IMR-90 (cell line): ENCODE measurements around the gene FKBP4. TPM values are rescaled to one million over a fixed set of nuclear protein-coding genes. Genes with fewer than 3 reads are reported as not detected.
A peak's percentile ranks its signal among the peaks of the same experiment; 100 is the strongest.

Experiments
- ATAC-seq: fragments of 200-7000 bp; cut with Tn5 transposase; 2 replicates; pipeline ENCODE4 v1.9.1; 2020; ENCODE audit warnings: low read depth, mild to moderate bottlenecking, moderate library complexity
- BruUV-seq: library from RNA; stranded (reverse); fragments of 400-500 nt; replicated peaks from 2 replicates; lab custom pipeline; 2021; lab: Mats Ljungman, UMichigan
- CTCF ChIA-PET: fragments of 300-600 bp; formaldehyde crosslinking; extraction: SDS; loops from one replicate; lab custom pipeline; 2021; ENCODE audit warnings: antibody characterized with exemption; lab: Yijun Ruan, JAX
- POLR2A ChIA-PET: fragments of 300-600 bp; sonication (Branson Sonifier 250); formaldehyde crosslinking; loops from one replicate; lab custom pipeline; 2022; ENCODE audit warnings: antibody characterized with exemption; ENCODE audit not compliant: unreplicated experiment; lab: Charles Lee
- DNase-seq: peaks from one replicate; pipeline ENCODE4 v3.0.0; 2013
- H2AFZ ChIP-seq: replicated peaks from 2 replicates; pipeline ENCODE3; 2013; ENCODE audit warnings: low read length, mild to moderate bottlenecking; ENCODE audit not compliant: poor library complexity
- H2AK5ac ChIP-seq: 2 replicates; pipeline ENCODE4 v1.6.1; 2013; ENCODE audit warnings: low read depth, low read length, inconsistent platforms
- H2AK9ac ChIP-seq: replicated peaks from 2 replicates; pipeline ENCODE3; 2013; ENCODE audit warnings: mild to moderate bottlenecking, low read depth, low read length, moderate library complexity; ENCODE audit not compliant: poor library complexity
- H2BK120ac ChIP-seq: 2 replicates; pipeline ENCODE4 v1.6.1; 2013; ENCODE audit warnings: low read depth, low read length, inconsistent platforms
- H2BK15ac ChIP-seq: 3 replicates; pipeline ENCODE4 v1.6.1; 2013; ENCODE audit warnings: low read depth, low read length, inconsistent platforms
- H2BK20ac ChIP-seq: 2 replicates; pipeline ENCODE4 v1.6.1; 2013; ENCODE audit warnings: low read depth, mild to moderate bottlenecking, inconsistent platforms, low read length, moderate library complexity
- H2BK5ac ChIP-seq: 2 replicates; pipeline ENCODE4 v1.6.1; 2013; ENCODE audit warnings: mild to moderate bottlenecking, low read depth, low read length, inconsistent platforms; ENCODE audit not compliant: poor library complexity, severe bottlenecking
- H3K14ac ChIP-seq: replicated peaks from 2 replicates; pipeline ENCODE4 v1.6.1; 2013; ENCODE audit warnings: low read depth, low read length, inconsistent platforms
- H3K18ac ChIP-seq: 2 replicates; pipeline ENCODE4 v1.6.1; 2013; ENCODE audit warnings: low read depth, low read length, control low read depth
- H3K23ac ChIP-seq: 2 replicates; pipeline ENCODE4 v1.6.1; 2013; ENCODE audit warnings: low read depth, low read length, inconsistent platforms
- H3K27ac ChIP-seq: 2 replicates; pipeline ENCODE4 v1.5.1; 2013; ENCODE audit warnings: mild to moderate bottlenecking, control low read depth, low read length; ENCODE audit not compliant: insufficient read depth
- H3K27me3 ChIP-seq: 2 replicates; pipeline ENCODE4 v1.6.1; 2013; ENCODE audit warnings: low read length; ENCODE audit not compliant: control insufficient read depth, insufficient read depth
- H3K36me3 ChIP-seq: 2 replicates; pipeline ENCODE4 v1.6.1; 2013; ENCODE audit warnings: low read length, mixed read lengths; ENCODE audit not compliant: control insufficient read depth, insufficient read depth
- H3K4ac ChIP-seq: 2 replicates; pipeline ENCODE4 v1.6.1; 2013; ENCODE audit warnings: low read depth, low read length, inconsistent platforms
- H3K4me1 ChIP-seq: 2 replicates; pipeline ENCODE4 v1.6.1; 2013; ENCODE audit warnings: low read length, mixed read lengths; ENCODE audit not compliant: control insufficient read depth, insufficient read depth
- H3K4me2 ChIP-seq: 2 replicates; pipeline ENCODE4 v1.6.1; 2013; ENCODE audit warnings: low read depth, mild to moderate bottlenecking, control low read depth, low read length, moderate library complexity
- H3K4me3 ChIP-seq: 2 replicates; pipeline ENCODE4 v1.5.1; 2013; ENCODE audit warnings: low read depth, mild to moderate bottlenecking, control low read depth, low read length, moderate library complexity; ENCODE audit not compliant: insufficient read depth
- H3K56ac ChIP-seq: 2 replicates; pipeline ENCODE4 v1.6.1; 2013; ENCODE audit warnings: low read length, inconsistent platforms; ENCODE audit not compliant: insufficient read depth; ENCODE audit errors: extremely low read depth
- H3K79me1 ChIP-seq, 2 experiments: 2 replicates each; pipeline ENCODE4 v1.6.1; 2013; ENCODE audit warnings: low read length in 2 of 2, inconsistent platforms in 1 of 2, low read depth in 1 of 2
- H3K9ac ChIP-seq: 2 replicates; pipeline ENCODE4 v1.6.1; 2013; ENCODE audit warnings: low read depth, low read length, control low read depth
- H3K9me1 ChIP-seq: 2 replicates; pipeline ENCODE4 v1.6.1; 2013; ENCODE audit warnings: low read length, inconsistent platforms; ENCODE audit not compliant: insufficient read depth
- H3K9me3 ChIP-seq: 2 replicates; pipeline ENCODE4 v1.6.1; 2013; ENCODE audit warnings: low read length; ENCODE audit not compliant: control insufficient read depth, insufficient read depth
- H4K20me1 ChIP-seq: 2 replicates; pipeline ENCODE4 v1.6.1; 2013; ENCODE audit warnings: low read length, inconsistent platforms; ENCODE audit not compliant: insufficient read depth
- H4K5ac ChIP-seq: 2 replicates; pipeline ENCODE4 v1.6.1; 2013; ENCODE audit warnings: mild to moderate bottlenecking, low read depth, low read length, control low read depth
- H4K8ac ChIP-seq, 2 experiments: 2 replicates each; pipeline ENCODE4 v1.6.1; 2013; ENCODE audit warnings: low read depth in 2 of 2, low read length in 2 of 2, control low read depth in 1 of 2, inconsistent platforms in 1 of 2
- H4K91ac ChIP-seq: 2 replicates; pipeline ENCODE4 v1.6.1; 2013; ENCODE audit warnings: low read depth, low read length, inconsistent platforms; ENCODE audit not compliant: insufficient read depth
- BHLHE40 ChIP-seq: fragments of 150-350 bp; IDR thresholded peaks from 2 replicates; pipeline ENCODE4 v1.6.1; 2016; ENCODE audit warnings: mild to moderate bottlenecking, low read depth, low read length
- CTCF ChIP-seq: conservative IDR thresholded peaks from 2 replicates; pipeline ENCODE4 v1.5.1; 2012; ENCODE audit warnings: mild to moderate bottlenecking, low read depth, low read length, improper control_type of control experiment
- ELK1 ChIP-seq: fragments of 150-350 bp; IDR thresholded peaks from 2 replicates; pipeline ENCODE4 v1.6.1; 2016; ENCODE audit warnings: low read depth, mild to moderate bottlenecking, low read length, moderate library complexity, borderline replicate concordance
- MAFK ChIP-seq: IDR thresholded peaks from 2 replicates; pipeline ENCODE4 v1.6.1; 2012; ENCODE audit warnings: low read depth, low read length, improper control_type of control experiment
- MAZ ChIP-seq: IDR thresholded peaks from 2 replicates; pipeline ENCODE4 v1.6.1; 2012; ENCODE audit warnings: low read depth, mild to moderate bottlenecking, low read length, improper control_type of control experiment, moderate library complexity, borderline replicate concordance
- MXI1 ChIP-seq: IDR thresholded peaks from 2 replicates; pipeline ENCODE4 v1.6.1; 2012; ENCODE audit warnings: low read depth, mild to moderate bottlenecking, low read length, moderate library complexity, borderline replicate concordance
- RAD21 ChIP-seq: IDR thresholded peaks from 2 replicates; pipeline ENCODE4 v1.6.1; 2012; ENCODE audit warnings: low read length, improper control_type of control experiment
- RCOR1 ChIP-seq: IDR thresholded peaks from 2 replicates; pipeline ENCODE4 v1.6.1; 2012; ENCODE audit warnings: mild to moderate bottlenecking, low read length, improper control_type of control experiment; ENCODE audit not compliant: insufficient replicate concordance
- RFX5 ChIP-seq: IDR thresholded peaks from 2 replicates; pipeline ENCODE4 v1.8.0; 2012; ENCODE audit warnings: low read depth, mild to moderate bottlenecking, low read length, moderate library complexity
- SMC3 ChIP-seq: fragments of 150-350 bp; IDR thresholded peaks from 2 replicates; pipeline ENCODE4 v1.6.1; 2016; ENCODE audit warnings: low read depth, mild to moderate bottlenecking, antibody characterized with exemption, low read length, moderate library complexity
- WGBS, 2 experiments: methylation state at CpG; one replicate each; pipeline versions ENCODE4 v1.1.5 to v1.1.7; 2013; ENCODE audit warnings: missing lambda C conversion rate in 2 of 2; ENCODE audit not compliant: insufficient read length in 1 of 2; ENCODE audit errors: extremely low coverage in 2 of 2; 5-methylcytosine and 5-hydroxymethylcytosine counted together
- dilution Hi-C: fragments of 300-500 bp; cut with HindIII; formaldehyde crosslinking; loops from one replicate; pipeline ENCODE4 v1.14.3; 2018; ENCODE audit warnings: low sequenced_read_pairs; ENCODE audit not compliant: unreplicated experiment
- in situ Hi-C: fragments of 300-500 bp; cut with MboI; formaldehyde crosslinking; loops from 3 replicates; pipeline ENCODE4 v1.14.3; 2019; ENCODE audit warnings: low sequenced_read_pairs, inconsistent platforms, mixed read lengths
- intact Hi-C: fragments of 100-400 bp; cut with micrococcal nuclease; formaldehyde crosslinking; loops from 2 replicates; pipeline ENCODE4 v1.10.0; 2022
- polyA plus RNA-seq, 3 experiments: library from polyadenylated mRNA; depleted of rRNA; stranded (reverse); fragments of >200 nt; gene quantifications; 2 replicates each; pipeline ENCODE4 v1.2.3, GENCODE V29; 2012; ENCODE audit warnings: low replicate concordance in 1 of 3
- total RNA-seq: library from RNA; depleted of rRNA; stranded (reverse); fragments of >200 nt; gene quantifications from 2 replicates; pipeline ENCODE4 v1.2.3, GENCODE V29; 2012

Gene FKBP4
- total and polyA plus RNA-seq, 2 of the 4 experiments (the other 2 are of a cell fraction), result 35.7 to 36.0 TPM

GRCh38 chr12:2752676-2753371, 41.9 kb upstream of the FKBP4 start:
- H3K14ac ChIP-seq, result no peak overlapping the region
- POLR2A ChIA-PET, result no interaction called here
- no peak overlapping the region for H4K91ac ChIP-seq
- H4K8ac ChIP-seq, result no peak overlapping the region
- peaks cover 9% of the 10 kb centered on the region for H4K20me1 ChIP-seq
- H2AK5ac ChIP-seq, result no peak overlapping the region
- no peaks in the 10 kb centered on the region for H3K36me3 ChIP-seq
- H2BK120ac ChIP-seq, result no peak overlapping the region
- peaks cover 17% of the 10 kb centered on the region for H3K27me3 ChIP-seq
- H2AFZ ChIP-seq, result peak overlapping the region; percentile 63
- no peak overlapping the region for H3K4ac ChIP-seq
- no peak overlapping the region for H3K4me2 ChIP-seq
- ATAC-seq (peak; percentile 100), DNase-seq (peak; percentile 57)
- no peak overlapping the region for H4K5ac ChIP-seq
- H3K4me1 ChIP-seq, result no peaks in the 10 kb centered on the region
- H2AK9ac ChIP-seq, result peak overlapping the region; percentile 72
- H3K79me1 ChIP-seq, result no peaks in the 10 kb centered on the region
- dilution Hi-C loops, result no loop called here
- intact Hi-C loops, result no loop called here
- no peak overlapping the region for H3K27ac ChIP-seq
- peak; percentile 99 for TF ChIP-seq MXI1
- no peak for TF ChIP-seq BHLHE40
- peak; percentile 46 for TF ChIP-seq CTCF
- no peak for TF ChIP-seq ELK1
- no peak for TF ChIP-seq RAD21
- TF ChIP-seq SMC3, result peak; percentile 28; the same call in 1 of the 2 replicates
- TF ChIP-seq RCOR1, result peak; percentile 99
- TF ChIP-seq MAFK, result no peak
- TF ChIP-seq RFX5, result no peak
- peak; percentile 84 for TF ChIP-seq MAZ
- H3K4me3 ChIP-seq, result no peak overlapping the region
- WGBS, 2 experiments, result 3% methylated on average over 28 of the region's 58 CpGs; no CpG with 5 or more reads in 1 of the 2 experiments
- no TSS peak for BruUV-seq
- H3K9me1 ChIP-seq, result no peaks in the 10 kb centered on the region; the same call in 1 of the 2 replicates
- H2BK15ac ChIP-seq, result no peak overlapping the region
- H3K23ac ChIP-seq, result no peak overlapping the region
- no peaks in the 10 kb centered on the region for H3K9me3 ChIP-seq
- no peak overlapping the region for H2BK5ac ChIP-seq
- H3K9ac ChIP-seq, result no peak overlapping the region
- no peak overlapping the region for H3K56ac ChIP-seq
- in situ Hi-C loops, result no loop called here
- no peak overlapping the region for H3K18ac ChIP-seq
- H2BK20ac ChIP-seq, result no peak overlapping the region
- CTCF ChIA-PET, result no interaction called here
